Activated T-helper 17 cell treated with anti-CD3 and anti-CD28 coated beads, Interleukin-2, amount 50 U/mL, for 72 hours (primary cell): Measurements from ENCODE around the gene LHX3. TPM values are rescaled to one million over a fixed set of nuclear protein-coding genes. Genes with fewer than 3 reads are reported as not detected.

Experiments
- ATAC-seq: fragments of 150-1000 bp; cut with Tn5 transposase; replicated peaks from 2 replicates; pipeline ENCODE4 v1.10.0; 2021; ENCODE audit warnings: mild to moderate bottlenecking, moderate library complexity
- H3K27ac Mint-ChIP-seq: one replicate; pipeline ENCODE4 v1.8.0; 2022; ENCODE audit warnings: mixed read lengths
- H3K27me3 Mint-ChIP-seq: one replicate; pipeline ENCODE4 v1.8.0; 2022; ENCODE audit warnings: mixed read lengths
- H3K36me3 Mint-ChIP-seq: one replicate; pipeline ENCODE4 v1.8.0; 2022; ENCODE audit warnings: low read depth, mild to moderate bottlenecking, mixed read lengths
- H3K4me1 Mint-ChIP-seq: one replicate; pipeline ENCODE4 v1.8.0; 2022; ENCODE audit warnings: mixed read lengths
- H3K4me3 Mint-ChIP-seq: one replicate; pipeline ENCODE4 v1.8.0; 2022; ENCODE audit warnings: mild to moderate bottlenecking, mixed read lengths
- H3K9me3 Mint-ChIP-seq: one replicate; pipeline ENCODE4 v1.8.0; 2022; ENCODE audit warnings: mixed read lengths
- total RNA-seq, 2 donors: library from RNA; stranded (reverse); gene quantifications; one replicate each; pipeline ENCODE4 v1.2.3, GENCODE V29; 2022

Gene LHX3
- total RNA-seq, 2 donors from 2014 or later, result 0.16 TPM; not detected in 1

- Mint-ChIP-seq H3K9me3 (no peaks in the 10 kb centered on the region), H3K27me3 (peaks cover 6% of the 10 kb centered on the region), H3K4me1 (no peaks in the 10 kb centered on the region), H3K36me3 (no peaks in the 10 kb centered on the region), H3K27ac (no peak overlapping the region), H3K4me3 (no peak overlapping the region)
- no peak for ATAC-seq
Measured at GRCh38 chr9:136179761-136180160, 25.2 kb downstream of the LHX3 start.

- Mint-ChIP-seq H3K9me3 (no peaks in the 10 kb centered on the region), H3K4me3 (no peak overlapping the region)
- ATAC-seq, result no peak
Measured at GRCh38 chr9:136179101-136179616, 25.8 kb downstream of the LHX3 start.

GRCh38 chr9:136178773-136179075 is 26.2 kb downstream of the LHX3 start:
- Mint-ChIP-seq H3K36me3 (no peaks in the 10 kb centered on the region), H3K4me1 (no peaks in the 10 kb centered on the region), H3K27me3 (peaks cover 3% of the 10 kb centered on the region), H3K9me3 (no peaks in the 10 kb centered on the region), H3K27ac (no peak overlapping the region), H3K4me3 (no peak overlapping the region)
- ATAC-seq, result no peak

More at GRCh38 chr9:136179101-136179616, 25.8 kb downstream of the LHX3 start:
- Mint-ChIP-seq H3K27ac (no peak overlapping the region), H3K27me3 (peaks cover 3% of the 10 kb centered on the region), H3K36me3 (no peaks in the 10 kb centered on the region), H3K4me1 (no peaks in the 10 kb centered on the region)

- no peak overlapping the region for H3K27ac Mint-ChIP-seq
- peaks cover 3% of the 10 kb centered on the region for H3K27me3 Mint-ChIP-seq
- H3K4me1 Mint-ChIP-seq, result no peaks in the 10 kb centered on the region
- H3K4me3 Mint-ChIP-seq, result no peak overlapping the region
- ATAC-seq, result no peak
- H3K9me3 Mint-ChIP-seq, result no peaks in the 10 kb centered on the region
- no peaks in the 10 kb centered on the region for H3K36me3 Mint-ChIP-seq
Measured at GRCh38 chr9:136178061-136178772, 26.7 kb downstream of the LHX3 start.

GRCh38 chr9:136177224-136177623 is 27.7 kb downstream of the LHX3 start:
- Mint-ChIP-seq H3K36me3 (no peaks in the 10 kb centered on the region), H3K4me1 (no peaks in the 10 kb centered on the region), H3K9me3 (no peaks in the 10 kb centered on the region), H3K27me3 (no peaks in the 10 kb centered on the region), H3K27ac (no peak overlapping the region), H3K4me3 (no peak overlapping the region)
- ATAC-seq, result no peak

GRCh38 chr9:136175616-136176197 is 29.2 kb downstream of the LHX3 start:
- Mint-ChIP-seq H3K27ac (no peak overlapping the region), H3K4me3 (no peak overlapping the region), H3K27me3 (peaks cover 7% of the 10 kb centered on the region), H3K4me1 (peaks cover 5% of the 10 kb centered on the region), H3K9me3 (no peaks in the 10 kb centered on the region), H3K36me3 (no peaks in the 10 kb centered on the region)
- no peak for ATAC-seq

- Mint-ChIP-seq H3K27me3 (peaks cover 7% of the 10 kb centered on the region), H3K4me1 (peaks cover 5% of the 10 kb centered on the region), H3K27ac (no peak overlapping the region), H3K9me3 (no peaks in the 10 kb centered on the region), H3K36me3 (no peaks in the 10 kb centered on the region), H3K4me3 (no peak overlapping the region)
- ATAC-seq, result no peak
Measured at GRCh38 chr9:136174779-136175615, 29.9 kb downstream of the LHX3 start.

GRCh38 chr9:136173648-136174290 is 31.2 kb downstream of the LHX3 start:
- H3K4me3 Mint-ChIP-seq, result no peak overlapping the region
- peaks cover 11% of the 10 kb centered on the region for H3K27me3 Mint-ChIP-seq
- H3K27ac Mint-ChIP-seq, result no peak overlapping the region
- no peaks in the 10 kb centered on the region for H3K36me3 Mint-ChIP-seq
- ATAC-seq, result no peak
- H3K4me1 Mint-ChIP-seq, result peaks cover 5% of the 10 kb centered on the region
- no peaks in the 10 kb centered on the region for H3K9me3 Mint-ChIP-seq

- H3K4me1 Mint-ChIP-seq, result peaks cover 5% of the 10 kb centered on the region
- no peaks in the 10 kb centered on the region for H3K9me3 Mint-ChIP-seq
- peaks cover 16% of the 10 kb centered on the region for H3K27me3 Mint-ChIP-seq
- ATAC-seq, result no peak
- no peak overlapping the region for H3K27ac Mint-ChIP-seq
- H3K4me3 Mint-ChIP-seq, result no peak overlapping the region
- H3K36me3 Mint-ChIP-seq, result no peaks in the 10 kb centered on the region
Measured at GRCh38 chr9:136172412-136173079, 32.4 kb downstream of the LHX3 start.

GRCh38 chr9:136171801-136172411 is 33.0 kb downstream of the LHX3 start:
- Mint-ChIP-seq H3K36me3 (no peaks in the 10 kb centered on the region), H3K27ac (no peak overlapping the region), H3K9me3 (no peaks in the 10 kb centered on the region), H3K4me1 (peaks cover 5% of the 10 kb centered on the region), H3K27me3 (peaks cover 16% of the 10 kb centered on the region), H3K4me3 (no peak overlapping the region)
- no peak for ATAC-seq

GRCh38 chr9:136171009-136171800 is 33.7 kb downstream of the LHX3 start:
- Mint-ChIP-seq H3K4me1 (peaks cover 5% of the 10 kb centered on the region), H3K36me3 (no peaks in the 10 kb centered on the region), H3K27ac (no peak overlapping the region), H3K27me3 (peaks cover 16% of the 10 kb centered on the region), H3K4me3 (no peak overlapping the region), H3K9me3 (no peaks in the 10 kb centered on the region)
- ATAC-seq, result no peak

GRCh38 chr9:136170006-136170901 is 34.7 kb downstream of the LHX3 start:
- H3K9me3 Mint-ChIP-seq, result no peaks in the 10 kb centered on the region
- no peak overlapping the region for H3K4me3 Mint-ChIP-seq
- H3K27me3 Mint-ChIP-seq, result peaks cover 16% of the 10 kb centered on the region
- H3K27ac Mint-ChIP-seq, result no peak overlapping the region
- peaks cover 5% of the 10 kb centered on the region for H3K4me1 Mint-ChIP-seq
- no peaks in the 10 kb centered on the region for H3K36me3 Mint-ChIP-seq
- ATAC-seq, result peak; percentile 83
